ENCODE data around the gene WDR64. TPM values are rescaled to one million over a fixed set of nuclear protein-coding genes. Genes with fewer than 3 reads are reported as not detected.

Gene WDR64
- total RNA-seq, 1 donor from 2014 or later, result not detected

GRCh38 chr1:241630899-241631298, 21.2 kb upstream of the WDR64 start:
- no peak for DNase-seq (ENCODE audit: low spot score)

GRCh38 chr1:241631674-241632073, 20.4 kb upstream of the WDR64 start:
- DNase-seq (ENCODE audit: low spot score), result no peak

- no peak for DNase-seq (ENCODE audit: low spot score)
Observed at GRCh38 chr1:241632987-241633386, 19.1 kb upstream of the WDR64 start.

GRCh38 chr1:241635556-241636152, 16.4 kb upstream of the WDR64 start:
- no peak for DNase-seq (ENCODE audit: low spot score)

- no peak for DNase-seq (ENCODE audit: low spot score)
Observed at GRCh38 chr1:241636291-241636690, 15.8 kb upstream of the WDR64 start.

- DNase-seq (ENCODE audit: low spot score), result no peak
Observed at GRCh38 chr1:241637046-241637590, 15.0 kb upstream of the WDR64 start.

- no peak for DNase-seq (ENCODE audit: low spot score)
Observed at GRCh38 chr1:241637604-241638003, 14.5 kb upstream of the WDR64 start.

- no peak for DNase-seq (ENCODE audit: low spot score)
Observed at GRCh38 chr1:241638099-241638682, 13.9 kb upstream of the WDR64 start.

GRCh38 chr1:241638909-241639622, 13.0 kb upstream of the WDR64 start:
- DNase-seq (ENCODE audit: low spot score), result no peak

- DNase-seq (ENCODE audit: low spot score), result no peak
Observed at GRCh38 chr1:241639623-241640148, 12.4 kb upstream of the WDR64 start.

GRCh38 chr1:241640149-241640866, 11.8 kb upstream of the WDR64 start, which contains the start of the genes CHML and OPN3:
CHML (minus strand) TSS chr1:241640369; CDS start chr1:241635766, 4,603 bp downstream.
OPN3 (minus strand) TSS chr1:241640369; CDS start chr1:241640254, 115 bp downstream.
- DNase-seq (ENCODE audit: low spot score), result peak; percentile 98

GRCh38 chr1:241640867-241641622, 11.0 kb upstream of the WDR64 start:
- DNase-seq (ENCODE audit: low spot score), result no peak

- DNase-seq (ENCODE audit: low spot score), result no peak
Observed at GRCh38 chr1:241641773-241642592, 10.1 kb upstream of the WDR64 start.

- DNase-seq (ENCODE audit: low spot score), result no peak
Observed at GRCh38 chr1:241642593-241642944, 9.5 kb upstream of the WDR64 start.

- no peak for DNase-seq (ENCODE audit: low spot score)
Observed at GRCh38 chr1:241644259-241644658, 7.8 kb upstream of the WDR64 start.

GRCh38 chr1:241645199-241645598, 6.9 kb upstream of the WDR64 start:
- DNase-seq (ENCODE audit: low spot score), result no peak

- no peak for DNase-seq (ENCODE audit: low spot score)
Observed at GRCh38 chr1:241646201-241646600, 5.9 kb upstream of the WDR64 start.

GRCh38 chr1:241647658-241648057, 4.4 kb upstream of the WDR64 start:
- no peak for DNase-seq (ENCODE audit: low spot score)

- DNase-seq (ENCODE audit: low spot score), result no peak
Observed at GRCh38 chr1:241648159-241648558, 3.9 kb upstream of the WDR64 start.

- DNase-seq (ENCODE audit: low spot score), result no peak
Observed at GRCh38 chr1:241654019-241654418, 1.9 kb downstream of the WDR64 start.
